Left renal cortex interstitium (tissue), 4 donors: ENCODE measurements around the gene BAIAP2L1. TPM values are rescaled to one million over a fixed set of nuclear protein-coding genes. Genes with fewer than 3 reads are reported as not detected.
"Not testable (repeated sequence)": the region's sequence is repeated elsewhere in the genome, so short reads cannot be mapped to it uniquely, and the experiment has no call there.

Experiments
- DNase-seq, 4 donors: peaks; one replicate each; pipeline ENCODE4 v3.0.0-alpha.2; 2013; ENCODE audit warnings: low read depth in 4 of 4, low spot score in 2 of 4, missing footprints in 1 of 4
- polyA plus RNA-seq, 4 donors: library from polyadenylated mRNA; unstranded; fragments of 120-200 nt; gene quantifications; one replicate each; pipeline ENCODE4 v1.2.1, GENCODE V29; 2013; ENCODE audit not compliant: insufficient read length in 4 of 4

BAIAP2L1 gene, protein sequence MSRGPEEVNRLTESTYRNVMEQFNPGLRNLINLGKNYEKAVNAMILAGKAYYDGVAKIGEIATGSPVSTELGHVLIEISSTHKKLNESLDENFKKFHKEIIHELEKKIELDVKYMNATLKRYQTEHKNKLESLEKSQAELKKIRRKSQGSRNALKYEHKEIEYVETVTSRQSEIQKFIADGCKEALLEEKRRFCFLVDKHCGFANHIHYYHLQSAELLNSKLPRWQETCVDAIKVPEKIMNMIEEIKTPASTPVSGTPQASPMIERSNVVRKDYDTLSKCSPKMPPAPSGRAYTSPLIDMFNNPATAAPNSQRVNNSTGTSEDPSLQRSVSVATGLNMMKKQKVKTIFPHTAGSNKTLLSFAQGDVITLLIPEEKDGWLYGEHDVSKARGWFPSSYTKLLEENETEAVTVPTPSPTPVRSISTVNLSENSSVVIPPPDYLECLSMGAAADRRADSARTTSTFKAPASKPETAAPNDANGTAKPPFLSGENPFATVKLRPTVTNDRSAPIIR
- polyA plus RNA-seq = 10 to 100 TPM; 10.6 to 17.7 (median 13.1) TPM

DNA sequence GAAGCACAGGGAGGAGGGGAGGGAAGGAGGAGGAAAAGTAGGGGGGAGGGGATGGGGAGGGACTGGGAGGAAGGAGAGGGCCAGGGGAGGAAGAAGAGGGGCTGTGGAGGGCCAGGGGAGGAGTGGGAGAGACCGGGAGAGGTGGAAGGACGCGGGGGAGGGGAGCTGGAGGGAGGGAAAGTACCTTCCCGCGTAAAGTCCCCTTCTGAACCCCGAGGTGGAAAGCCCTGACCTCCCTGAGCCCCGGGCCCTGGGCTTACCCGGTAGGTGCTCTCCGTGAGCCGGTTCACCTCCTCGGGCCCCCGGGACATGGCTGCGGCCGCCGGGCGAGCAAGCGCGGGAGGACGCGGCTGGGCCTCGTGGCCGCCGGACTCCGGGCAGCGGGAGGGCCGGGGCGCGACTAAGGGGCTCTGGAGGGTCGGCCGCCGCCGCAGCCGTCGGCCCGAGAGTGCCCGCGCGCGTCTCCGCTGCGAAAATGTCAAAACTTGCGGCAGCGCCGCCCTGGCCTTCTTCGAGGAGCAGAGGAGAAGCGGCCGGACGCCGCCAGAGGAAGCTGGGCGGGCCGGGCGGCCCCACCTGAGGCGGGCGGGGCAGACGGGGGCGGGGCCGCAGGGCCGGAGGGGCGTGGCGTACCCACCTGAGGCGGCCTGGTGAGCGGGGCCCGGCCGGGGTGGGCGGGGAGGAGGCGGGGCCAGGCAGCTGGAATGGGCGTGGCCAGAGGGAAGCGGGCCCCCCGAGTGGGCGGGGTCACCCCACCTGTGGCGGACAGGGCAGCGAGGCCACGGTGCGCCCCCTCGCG lies at the start of gene BAIAP2L1:
TSS of gene BAIAP2L1 (minus strand) at position 549 of the 799 bp plus-strand sequence. CDS start at position 311, 238 bp downstream.
- DNase-seq = peak in 1 of 4 donors; percentile 69

DNA sequence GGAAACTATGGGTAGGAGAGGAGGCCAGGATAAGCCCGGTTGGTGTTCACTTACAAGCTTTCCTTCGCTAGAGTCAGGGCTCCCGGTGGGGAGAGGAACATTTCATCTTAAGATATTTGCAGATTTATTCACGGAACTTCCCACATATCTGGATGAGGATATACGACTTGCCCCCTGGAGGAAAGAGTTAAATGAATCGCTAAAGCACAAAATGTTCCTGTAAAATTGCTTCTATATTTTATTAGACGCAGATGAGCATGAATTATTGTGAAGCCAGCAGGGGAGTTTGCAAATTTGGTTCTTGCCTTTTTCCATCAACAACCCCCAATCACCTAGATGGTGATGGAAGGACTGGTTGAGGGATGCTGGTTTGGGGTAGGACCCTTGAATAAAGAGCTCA lies 47.9 kb upstream of the BAIAP2L1 start:
- no peak for DNase-seq

DNA sequence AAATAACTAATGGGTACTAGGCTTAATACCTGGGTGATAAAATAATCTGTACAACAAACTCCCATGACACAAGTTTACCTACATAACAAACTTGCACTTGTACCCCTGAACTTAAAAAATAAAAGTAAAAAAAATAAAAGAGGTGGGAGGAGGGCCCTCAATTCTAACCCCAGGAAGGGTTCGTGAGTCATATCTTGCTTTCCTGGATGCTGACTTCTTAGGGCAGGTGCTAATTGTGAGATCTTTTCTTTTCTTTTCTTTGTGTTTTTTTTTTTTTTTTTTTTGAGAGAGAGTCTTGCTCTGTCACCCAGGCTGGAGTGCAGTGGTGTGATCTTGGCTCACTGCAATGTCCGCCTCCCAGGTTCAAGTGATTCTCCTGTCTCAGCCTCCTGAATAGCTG lies 40.1 kb upstream of the BAIAP2L1 start:
- DNase-seq = not testable (repeated sequence)

DNA sequence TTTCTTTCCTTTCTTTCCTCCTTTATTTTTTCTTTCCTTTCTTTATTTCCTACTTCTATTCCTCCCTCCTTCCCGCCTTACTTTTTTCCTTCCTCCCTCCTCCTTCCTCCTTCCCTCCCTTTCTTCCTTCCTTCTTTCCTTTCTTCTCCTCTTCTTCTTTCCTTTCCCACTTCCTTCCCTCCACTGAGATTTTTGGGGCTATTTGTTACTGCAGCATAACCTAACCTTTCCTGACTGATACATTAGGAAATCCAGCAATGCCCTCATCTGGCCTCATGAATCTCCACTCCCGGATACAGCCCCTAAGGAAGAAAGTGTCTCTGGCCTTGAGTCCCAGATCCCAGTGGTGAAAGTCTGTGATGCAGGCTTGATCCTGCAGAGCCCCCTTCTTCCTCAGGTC lies 38.6 kb upstream of the BAIAP2L1 start:
- DNase-seq = no peak

DNA sequence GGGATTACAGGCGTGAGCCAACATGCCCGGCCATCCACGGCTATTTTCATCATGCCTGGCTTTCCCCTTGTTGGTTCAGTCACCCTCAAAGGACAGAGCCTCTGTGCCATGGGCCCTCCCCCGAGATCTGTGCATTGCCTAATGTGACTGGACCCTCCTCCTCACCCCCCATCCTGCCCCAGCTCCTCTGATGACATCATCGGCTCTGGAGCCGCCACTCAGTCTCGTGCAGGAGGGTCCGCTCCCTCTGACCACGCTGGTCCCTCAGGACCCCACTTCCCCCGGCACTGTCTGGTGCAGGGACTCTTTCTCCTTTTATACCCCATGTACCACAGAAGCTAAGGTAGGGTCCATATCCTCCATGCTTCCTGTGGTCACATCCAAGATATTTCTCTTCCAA lies 33.2 kb upstream of the BAIAP2L1 start:
- DNase-seq = no peak

DNA sequence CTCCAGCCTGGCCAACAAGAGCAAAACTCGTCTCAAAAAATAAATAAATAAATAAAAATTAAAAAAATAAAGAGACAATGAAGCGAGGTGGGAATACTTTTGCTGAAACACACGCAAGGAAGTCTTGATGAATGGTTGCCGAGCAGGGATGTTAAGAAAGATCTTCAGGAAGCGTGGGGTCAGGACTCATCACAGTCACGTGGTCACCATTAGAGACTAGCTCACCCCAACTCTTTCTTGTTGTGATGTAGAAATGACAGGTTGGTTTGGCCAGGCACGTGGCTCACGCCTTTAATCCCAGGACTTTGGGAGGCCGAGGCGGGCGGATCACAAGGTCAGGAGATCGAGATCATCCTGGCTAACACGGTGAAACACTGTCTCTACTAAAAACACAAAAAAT lies 28.9 kb upstream of the BAIAP2L1 start:
- DNase-seq = no peak

DNA sequence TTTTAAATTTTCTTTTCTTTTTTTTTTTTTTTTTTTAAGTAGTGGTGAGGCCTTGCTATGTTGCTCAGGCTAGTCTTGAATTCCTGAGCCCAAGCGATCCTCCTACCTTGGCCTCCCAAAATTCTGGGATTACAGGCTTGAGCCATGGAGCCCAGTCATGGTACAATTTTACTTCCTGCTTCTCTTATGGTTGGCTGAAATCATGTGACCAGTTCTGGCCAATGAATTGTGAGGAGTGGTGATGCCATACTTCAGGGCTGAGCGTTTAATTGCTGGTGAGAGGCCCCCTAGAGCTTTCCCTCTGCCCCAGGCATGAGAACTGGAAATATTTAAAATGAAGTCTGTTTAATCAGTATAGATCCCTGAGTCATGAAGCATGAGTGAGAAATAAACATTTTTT lies 22.2 kb upstream of the BAIAP2L1 start:
- DNase-seq = no peak

DNA sequence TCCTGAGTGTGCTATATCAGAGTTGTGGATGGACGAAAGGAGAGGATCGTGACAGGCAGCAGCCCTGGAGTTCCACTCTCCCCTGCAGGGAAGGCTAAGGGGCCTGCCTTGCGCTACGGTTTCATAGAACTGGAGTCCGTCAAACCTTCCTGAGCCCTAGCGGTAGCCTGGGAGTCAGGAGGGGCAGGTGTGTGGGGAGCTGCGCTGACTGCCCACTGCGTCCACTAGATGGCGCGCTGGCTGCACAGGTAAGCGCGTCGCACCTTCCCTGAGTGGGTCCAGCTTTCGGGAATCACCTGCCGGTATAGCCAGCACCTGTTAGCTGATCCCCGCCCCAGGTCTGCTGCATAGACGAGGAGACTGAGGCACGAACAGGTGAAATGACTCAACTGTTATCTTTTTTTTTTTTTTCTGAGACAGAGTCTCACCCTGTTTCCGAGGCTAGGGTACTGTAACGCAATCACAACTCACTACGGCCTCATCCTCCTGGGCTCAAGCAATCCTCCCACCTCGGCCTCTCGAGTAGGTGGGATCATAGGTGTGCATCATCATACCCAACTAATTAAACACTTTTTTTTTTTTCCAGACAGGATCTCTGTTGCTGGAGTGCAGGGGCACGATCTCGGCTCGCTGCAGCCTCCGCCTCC lies 20.2 kb upstream of the BAIAP2L1 start:
- DNase-seq = no peak

DNA sequence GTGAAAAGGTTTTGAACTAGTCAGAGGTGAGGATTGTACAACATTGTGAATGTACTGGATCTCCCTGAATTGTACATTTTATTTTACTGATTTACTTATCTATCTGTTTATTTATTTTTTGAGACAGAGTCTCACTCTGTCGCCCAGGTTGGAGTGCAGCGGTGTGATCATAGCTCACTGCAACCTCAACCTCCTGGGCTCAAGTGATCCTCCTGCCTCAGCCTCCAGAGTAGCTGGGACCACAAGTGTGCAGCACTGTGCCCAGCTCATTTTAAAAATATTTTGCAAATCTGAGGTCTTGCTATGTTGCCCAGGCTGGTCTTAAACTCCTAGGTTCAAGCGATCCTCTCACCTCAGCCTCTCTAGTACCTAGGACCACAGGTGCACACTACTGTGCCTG lies 19.1 kb upstream of the BAIAP2L1 start:
- not testable (repeated sequence) for DNase-seq

DNA sequence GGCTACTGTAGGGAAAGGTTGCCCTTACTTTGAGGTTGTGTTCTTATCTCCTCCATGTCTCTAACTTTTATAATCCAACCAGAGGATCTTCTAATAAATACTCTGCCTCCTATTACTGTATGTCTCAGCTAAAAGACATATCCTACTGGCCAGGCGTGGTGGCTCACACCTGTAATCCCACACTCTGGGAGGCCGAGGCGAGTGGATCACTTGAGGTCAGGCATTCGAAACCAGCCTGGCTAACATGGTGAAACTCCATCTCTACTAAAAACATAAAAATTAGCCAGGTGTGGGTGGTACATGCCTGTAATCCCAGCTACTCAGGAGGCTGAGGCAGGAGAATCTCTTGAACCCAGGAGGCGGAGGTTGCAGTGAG lies 18.4 kb upstream of the BAIAP2L1 start:
- not testable (repeated sequence) for DNase-seq

DNA sequence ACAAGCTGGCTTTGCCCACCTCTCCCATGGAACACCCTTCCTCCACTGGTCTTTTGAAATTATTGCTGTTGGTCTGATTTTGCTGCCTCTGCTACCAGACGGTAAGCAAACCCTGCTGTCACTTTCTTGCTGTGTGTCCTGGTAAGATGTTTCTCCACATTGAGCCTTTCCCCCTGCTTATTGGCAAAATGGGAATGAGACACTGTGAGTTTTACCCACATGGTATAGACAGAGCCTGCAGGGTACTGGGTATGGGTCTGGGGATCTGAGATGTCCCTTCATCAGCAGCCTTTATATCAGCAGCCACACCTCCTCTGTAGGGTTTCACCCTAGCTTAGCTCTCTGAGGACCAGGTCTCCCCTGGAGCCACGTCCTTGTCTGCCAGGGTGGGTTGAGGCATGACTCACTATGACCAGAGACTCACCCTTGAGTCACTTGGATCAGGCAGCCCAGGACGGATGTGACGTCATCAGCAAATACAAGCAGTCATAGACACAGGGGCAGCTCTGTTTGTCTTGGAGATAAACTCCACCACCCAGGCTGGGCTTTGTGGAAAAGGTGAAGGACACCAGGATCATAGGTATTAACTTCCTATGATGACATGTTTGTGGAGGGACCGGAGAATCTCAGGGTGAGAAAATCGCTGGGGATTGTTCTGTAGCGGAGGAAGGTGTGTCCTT lies 17.9 kb upstream of the BAIAP2L1 start:
- DNase-seq = no peak

DNA sequence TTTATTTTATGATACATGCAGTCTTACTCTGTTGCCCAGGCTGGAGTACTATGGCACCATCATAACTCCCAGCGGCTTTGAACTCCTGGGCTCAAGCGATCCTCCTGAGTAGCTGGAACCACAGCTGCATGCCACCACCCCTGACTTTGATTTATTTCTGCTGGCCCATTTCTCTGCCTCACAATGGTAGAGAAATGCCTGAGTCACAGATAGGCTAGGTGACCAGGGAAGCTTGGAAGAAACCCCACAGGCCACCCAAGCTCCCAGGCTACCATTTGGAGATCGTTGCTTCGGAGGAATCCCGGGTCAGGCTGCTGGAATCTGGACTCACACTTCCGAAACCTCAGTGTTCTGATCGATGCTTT lies 17.4 kb upstream of the BAIAP2L1 start:
- DNase-seq = no peak

DNA sequence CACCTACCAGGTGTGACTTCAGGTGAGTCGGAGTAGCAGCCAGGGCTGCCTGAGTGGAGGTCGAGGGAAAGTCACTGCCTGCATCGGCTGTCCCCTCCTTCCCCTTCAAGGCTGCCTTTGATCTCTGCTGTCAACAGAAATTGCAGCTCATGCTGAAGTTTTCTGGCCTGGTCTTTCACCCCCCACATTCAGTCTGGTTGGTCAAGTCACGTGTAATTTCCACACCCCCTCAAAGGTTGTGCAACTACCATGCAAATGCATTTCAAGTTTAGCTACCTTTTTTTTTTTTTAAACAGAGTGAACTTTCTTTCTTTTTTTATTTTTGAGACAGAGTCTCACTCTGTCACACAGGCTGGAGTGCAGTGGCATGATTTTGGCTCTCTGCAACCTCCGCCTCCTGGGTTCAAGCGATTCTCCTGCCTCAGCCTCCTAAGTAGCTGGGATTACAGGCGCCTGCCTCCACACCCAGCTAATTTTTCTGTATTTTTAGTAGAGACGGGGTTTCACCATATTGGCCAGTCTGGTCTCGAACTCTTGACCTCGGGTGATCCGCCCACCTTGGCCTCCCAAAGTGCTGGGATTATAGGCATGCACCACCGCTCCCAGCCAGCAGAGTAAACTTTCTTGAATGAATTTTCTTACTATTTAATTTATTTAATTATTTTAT lies 16.8 kb upstream of the BAIAP2L1 start:
- not testable (repeated sequence) for DNase-seq

DNA sequence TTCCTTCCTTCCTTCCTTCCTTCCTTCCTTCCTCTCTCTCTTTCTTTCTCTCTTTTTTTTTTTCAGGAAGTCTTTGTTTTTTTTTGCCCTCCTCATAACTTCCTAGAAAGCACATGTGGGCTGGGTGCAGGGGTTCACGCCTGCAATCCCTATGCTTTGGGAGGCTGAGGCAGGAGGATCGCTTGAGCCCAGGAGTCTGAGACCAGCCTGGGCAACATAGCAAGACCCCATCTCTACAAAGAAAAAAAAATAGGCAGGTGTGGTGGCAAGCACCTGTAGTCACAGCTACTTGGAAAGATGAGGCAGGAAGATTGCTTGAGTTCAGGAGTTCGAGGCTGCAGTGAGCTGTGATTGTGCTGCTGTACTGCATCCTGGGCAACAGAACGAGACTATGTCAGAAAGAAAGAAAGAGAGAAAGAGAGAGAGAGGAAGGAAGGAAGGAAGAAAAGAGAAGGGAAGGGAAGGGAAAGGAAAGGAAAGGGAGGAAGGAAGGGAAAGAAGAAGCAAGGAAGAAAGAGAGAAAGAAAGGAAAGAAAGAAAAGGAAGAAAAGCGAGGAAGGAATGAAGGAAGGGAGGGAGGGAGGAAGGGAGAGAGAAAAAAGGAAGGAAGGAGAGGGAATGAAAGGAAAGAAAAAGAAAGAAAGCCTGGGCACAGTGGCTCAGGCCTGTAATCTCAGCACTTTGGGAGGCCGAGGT lies 13.5 kb upstream of the BAIAP2L1 start:
- DNase-seq = no peak

DNA sequence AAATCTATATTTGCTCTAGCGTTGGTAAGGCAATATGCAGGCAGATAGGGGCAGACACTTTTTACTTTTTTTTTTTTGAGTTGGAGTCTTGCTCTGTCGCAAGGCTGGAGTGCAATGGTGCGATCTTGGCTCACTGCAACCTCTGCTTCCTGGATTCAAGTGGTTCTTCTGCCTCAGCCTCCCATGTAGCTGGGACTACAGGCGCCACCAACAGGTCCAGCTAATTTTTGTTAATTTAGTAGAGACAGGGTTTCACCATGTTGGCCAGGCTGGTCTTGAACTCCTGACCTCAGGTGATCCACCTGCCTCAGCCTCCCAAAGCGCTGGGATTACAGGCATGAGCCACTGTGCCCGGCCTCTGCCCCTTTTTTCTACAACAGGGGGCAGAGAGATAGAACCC lies 12.8 kb upstream of the BAIAP2L1 start:
- not testable (repeated sequence) for DNase-seq

DNA sequence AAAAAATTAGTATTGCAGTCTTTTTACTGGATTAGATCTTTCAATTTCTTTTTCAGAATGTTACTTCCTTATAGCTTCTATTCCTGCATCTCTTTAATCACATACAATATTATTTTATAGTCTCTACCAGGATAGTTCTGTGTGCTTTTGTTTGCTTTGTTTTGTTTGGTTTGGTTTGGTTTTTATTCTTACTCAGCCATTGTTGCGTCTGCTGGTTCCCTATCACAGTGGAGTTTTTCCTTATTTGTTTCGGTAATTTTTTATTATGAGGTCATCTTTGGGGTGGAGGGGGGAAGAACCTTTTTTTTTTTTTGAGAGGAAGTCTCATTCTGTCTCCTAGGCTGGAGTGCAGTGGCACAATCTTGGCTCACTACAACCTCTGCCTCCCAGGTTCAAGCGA lies 9.0 kb upstream of the BAIAP2L1 start:
- DNase-seq = no peak

DNA sequence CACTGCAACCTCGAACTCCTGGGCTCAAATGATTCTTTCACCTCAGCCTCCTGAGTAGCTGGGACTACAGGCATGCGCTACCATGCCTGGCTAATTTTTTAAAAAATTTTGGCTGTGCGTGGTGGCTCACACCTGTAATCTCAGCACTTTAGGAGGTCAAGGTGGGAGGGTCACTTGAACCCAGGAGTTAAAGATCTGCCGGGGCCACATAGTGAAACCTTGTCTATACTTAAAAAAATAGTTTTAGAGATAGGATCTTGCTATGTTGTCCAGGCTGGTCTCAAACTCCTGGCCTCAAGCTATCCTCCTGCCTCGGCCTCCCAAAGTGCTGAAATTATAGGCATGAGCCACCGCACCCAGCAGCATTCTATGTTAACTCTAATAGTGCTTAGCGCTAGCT lies 7.3 kb upstream of the BAIAP2L1 start:
- DNase-seq = not testable (repeated sequence)

DNA sequence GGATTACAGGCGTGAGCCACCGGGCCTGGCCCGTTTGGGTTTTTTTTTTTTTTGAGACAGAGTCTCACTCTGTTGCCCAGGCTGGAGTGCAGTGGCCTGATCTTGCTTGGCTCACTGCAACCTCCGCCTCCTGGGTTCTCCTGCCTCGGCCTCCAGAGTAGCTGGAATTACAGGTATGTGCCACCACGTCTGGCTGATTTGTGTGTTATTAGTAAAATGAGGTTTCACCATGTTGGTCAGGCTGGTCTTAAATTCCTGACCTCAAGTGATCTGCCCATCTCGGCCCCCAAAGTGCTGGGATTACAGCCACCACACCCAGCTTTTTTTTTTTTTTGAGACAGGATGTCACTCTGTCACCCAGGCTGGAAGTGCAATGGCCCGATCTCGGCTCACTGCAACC lies 5.9 kb upstream of the BAIAP2L1 start:
- DNase-seq = no peak

DNA sequence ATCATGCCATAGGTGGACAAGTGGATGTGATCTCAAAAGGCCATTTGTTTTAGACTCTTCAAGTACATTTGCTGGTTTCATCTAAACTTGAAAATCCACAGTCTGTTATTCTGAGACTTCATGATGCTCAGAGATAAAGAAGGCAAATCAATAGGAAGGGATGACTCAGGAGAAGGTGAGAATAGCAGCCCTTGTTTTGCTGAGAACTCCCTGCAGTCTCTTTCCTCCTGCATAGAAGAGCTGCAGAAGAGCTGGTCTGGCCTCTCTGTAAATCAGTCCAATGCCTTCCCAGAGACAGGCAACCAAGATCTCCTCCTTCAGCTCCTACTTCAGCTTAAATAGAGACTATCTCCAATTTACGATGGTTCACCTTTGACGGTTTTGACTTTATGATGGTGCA lies 4.0 kb upstream of the BAIAP2L1 start:
- no peak for DNase-seq
